Occipital lobe (tissue), 2 donors: Measurements from ENCODE around the gene ARSA. TPM values are rescaled to one million over a fixed set of nuclear protein-coding genes. Genes with fewer than 3 reads are reported as not detected.

Experiments used
- DNase-seq: peaks from one replicate; lab custom pipeline; 2025; lab: John Stamatoyannopoulos, UW
- total RNA-seq: library from RNA; depleted of rRNA; stranded (reverse); fragments of >200 nt; gene quantifications from one replicate; pipeline ENCODE4 v1.2.3, GENCODE V29; 2014

ARSA gene
- total RNA-seq, 1 donor from 2014 or later, result 6.9 TPM

- DNase-seq, result no peak
Observed at GRCh38 chr22:50605002-50605612, 22.8 kb downstream of the ARSA start.

- DNase-seq, result no peak
Observed at GRCh38 chr22:50604256-50605001, 23.5 kb downstream of the ARSA start.

GRCh38 chr22:50603511-50604255, 24.3 kb downstream of the ARSA start:
- DNase-seq, result no peak

- no peak for DNase-seq
Observed at GRCh38 chr22:50602338-50602700, 25.6 kb downstream of the ARSA start.

GRCh38 chr22:50601669-50602337, 26.1 kb downstream of the ARSA start:
- DNase-seq, result no peak

GRCh38 chr22:50600967-50601668, 26.8 kb downstream of the ARSA start:
- DNase-seq, result no peak

GRCh38 chr22:50600538-50600937, 27.4 kb downstream of the ARSA start, which contains the start of gene MAPK8IP2:
MAPK8IP2 (plus strand) TSS chr22:50600793; CDS start chr22:50600819, 26 bp downstream.
- DNase-seq, result no peak

- no peak for DNase-seq
Observed at GRCh38 chr22:50599816-50600455, 28.0 kb downstream of the ARSA start.

GRCh38 chr22:50597097-50597496, 30.9 kb downstream of the ARSA start:
- no peak for DNase-seq

- no peak for DNase-seq
Observed at GRCh38 chr22:50595189-50595588, 32.8 kb downstream of the ARSA start.

- DNase-seq, result no peak
Observed at GRCh38 chr22:50587407-50587806, 40.5 kb downstream of the ARSA start.

- DNase-seq, result no peak
Observed at GRCh38 chr22:50586416-50586815, 41.5 kb downstream of the ARSA start.

- no peak for DNase-seq
Observed at GRCh38 chr22:50585781-50586180, 42.2 kb downstream of the ARSA start.

GRCh38 chr22:50585238-50585637, 42.7 kb downstream of the ARSA start:
- DNase-seq, result no peak

GRCh38 chr22:50584106-50585096, 43.6 kb downstream of the ARSA start:
- no peak for DNase-seq

GRCh38 chr22:50583294-50583861, 44.6 kb downstream of the ARSA start:
- no peak for DNase-seq

GRCh38 chr22:50582493-50583293, 45.3 kb downstream of the ARSA start, which contains the start of gene CHKB:
CHKB (minus strand) TSS chr22:50582849; CDS start chr22:50582781, 68 bp downstream.
- DNase-seq, result peak; percentile 97

- no peak for DNase-seq
Observed at GRCh38 chr22:50581950-50582492, 45.9 kb downstream of the ARSA start.
